Uterus (tissue), 4 donors: ENCODE results near the gene OTOP2. TPM values are rescaled to one million over a fixed set of nuclear protein-coding genes. Genes with fewer than 3 reads are reported as not detected.

ENCODE experiments used
- DNase-seq, 2 donors: peaks; one replicate each; pipeline ENCODE4 v3.0.0-alpha.2; 2019 to 2020
- H3K27ac ChIP-seq, 2 donors: fragments of 200-600 bp; sonication (generic); 1 replicate in 1 of 2; 2 replicates in 1 of 2; pipeline ENCODE4 v1.5.1; 2016 to 2018
- H3K27me3 ChIP-seq, 2 donors: fragments of 200-600 bp; sonication (generic); one replicate each; pipeline ENCODE4 v1.5.1; 2018 to 2019; ENCODE audit warnings: control low read depth in 1 of 2
- H3K36me3 ChIP-seq, 2 donors: fragments of 200-600 bp; sonication (generic); one replicate each; pipeline ENCODE4 v1.5.1; 2019; ENCODE audit warnings: control low read depth in 1 of 2
- H3K4me1 ChIP-seq, 2 donors: fragments of 200-600 bp; sonication (generic); one replicate each; pipeline ENCODE4 v1.5.1; 2018 to 2019; ENCODE audit warnings: control low read depth in 1 of 2
- H3K4me3 ChIP-seq, 2 donors: fragments of 200-600 bp; sonication (generic); 1 replicate in 1 of 2; 2 replicates in 1 of 2; pipeline ENCODE4 v1.5.1; 2018 to 2019; ENCODE audit warnings: mild to moderate bottlenecking in 1 of 2
- H3K9me3 ChIP-seq, 2 donors: fragments of 200-600 bp; sonication (generic); one replicate each; pipeline ENCODE4 v1.5.1; 2019; ENCODE audit warnings: control low read depth in 1 of 2
- CTCF ChIP-seq, 4 experiments: fragments of 200-600 bp in 2 of 4; fragments of 450-650 bp in 2 of 4; sonication (generic) in 2 of 4; IDR thresholded peaks; one replicate each; pipeline ENCODE4 v1.5.1; 2016 to 2019; ENCODE audit warnings: antibody characterized with exemption in 4 of 4, mild to moderate bottlenecking in 2 of 4, moderate library complexity in 1 of 4
- POLR2A ChIP-seq, 2 donors: fragments of 450-650 bp; IDR thresholded peaks; one replicate each; pipeline ENCODE4 v1.6.1; 2016; ENCODE audit warnings: antibody characterized with exemption in 2 of 2, mild to moderate bottlenecking in 1 of 2, moderate library complexity in 1 of 2
- intact Hi-C: fragments of 100-400 bp; cut with DNase I; formaldehyde crosslinking; loops from one replicate; pipeline ENCODE4 v1.15.1; 2023; ENCODE audit warnings: low total_unique reads
- total RNA-seq, 4 donors: library from RNA; depleted of rRNA in 3 of 4; stranded (reverse); fragments of >200 nt in 3 of 4; gene quantifications; one replicate each; pipeline versions ENCODE4 v1.1.0 to v1.2.4, GENCODE V29; 2014 to 2023
- donor health status: DM: yes; HTN: yes; CAD: no.

The OTOP2 gene
- total RNA-seq, 4 donors from 2014 or later = 0.46 TPM; not detected in 3

GRCh38 chr17:74937064-74938051, 13.3 kb downstream of the OTOP2 start:
- Histone ChIP-seq H3K9me3 (no peaks in the 10 kb centered on the region), H3K36me3 (no peaks in the 10 kb centered on the region), H3K4me3 (no peak overlapping the region), H3K27ac (no peak overlapping the region), H3K27me3 (peaks cover 0 to 29% of the 10 kb centered on the region in 2 donors), H3K4me1 (no peaks in the 10 kb centered on the region)
- no peak for DNase-seq
- intact Hi-C loops = no loop called here
- TF ChIP-seq CTCF (IDR thresholded peaks at IDR 0.05) (no peak), POLR2A (IDR thresholded peaks at IDR 0.05) (no peak)

GRCh38 chr17:74938194-74938950, 14.3 kb downstream of the OTOP2 start:
- no peak overlapping the region for H3K27ac ChIP-seq
- H3K9me3 ChIP-seq = no peaks in the 10 kb centered on the region
- no peaks in the 10 kb centered on the region for H3K36me3 ChIP-seq
- no peak for TF ChIP-seq POLR2A (IDR thresholded peaks at IDR 0.05)
- no peak for TF ChIP-seq CTCF (IDR thresholded peaks at IDR 0.05)
- DNase-seq = no peak
- intact Hi-C loops = no loop called here
- no peak overlapping the region for H3K4me3 ChIP-seq
- H3K27me3 ChIP-seq = peaks cover 0 to 27% of the 10 kb centered on the region in 2 donors
- H3K4me1 ChIP-seq = no peaks in the 10 kb centered on the region

GRCh38 chr17:74939534-74939933, 15.5 kb downstream of the OTOP2 start:
- DNase-seq = no peak
- peaks cover 0 to 24% of the 10 kb centered on the region in 2 donors for H3K27me3 ChIP-seq
- TF ChIP-seq CTCF (IDR thresholded peaks at IDR 0.05) = no peak
- no peak for TF ChIP-seq POLR2A (IDR thresholded peaks at IDR 0.05)
- no peaks in the 10 kb centered on the region for H3K4me1 ChIP-seq
- no peaks in the 10 kb centered on the region for H3K36me3 ChIP-seq
- H3K27ac ChIP-seq = no peak overlapping the region
- H3K9me3 ChIP-seq = no peaks in the 10 kb centered on the region
- no peak overlapping the region for H3K4me3 ChIP-seq
- intact Hi-C loops = no loop called here

GRCh38 chr17:74941128-74941725, 17.2 kb downstream of the OTOP2 start:
- intact Hi-C loops = no loop called here
- peaks cover 0 to 11% of the 10 kb centered on the region in 2 donors for H3K27me3 ChIP-seq
- no peak overlapping the region for H3K27ac ChIP-seq
- TF ChIP-seq POLR2A (IDR thresholded peaks at IDR 0.05) = no peak
- no peak overlapping the region for H3K4me3 ChIP-seq
- H3K36me3 ChIP-seq = no peaks in the 10 kb centered on the region
- H3K9me3 ChIP-seq = no peaks in the 10 kb centered on the region
- H3K4me1 ChIP-seq = no peaks in the 10 kb centered on the region
- DNase-seq = no peak

- Histone ChIP-seq H3K27ac (no peak overlapping the region), H3K36me3 (no peaks in the 10 kb centered on the region), H3K9me3 (no peaks in the 10 kb centered on the region), H3K4me3 (no peak overlapping the region), H3K4me1 (no peaks in the 10 kb centered on the region), H3K27me3 (no peaks in the 10 kb centered on the region)
- no peak for DNase-seq
- no peak for TF ChIP-seq CTCF (IDR thresholded peaks at IDR 0.05)
- no peak for TF ChIP-seq POLR2A (IDR thresholded peaks at IDR 0.05)
- intact Hi-C loops = no loop called here
Measured at GRCh38 chr17:74943808-74944522, 19.9 kb downstream of the OTOP2 start.
